ENCODE results near the gene AHI1. TPM values are rescaled to one million over a fixed set of nuclear protein-coding genes. Genes with fewer than 3 reads are reported as not detected.

The AHI1 gene
- total RNA-seq, 4 donors from 2014 or later = 9.2 to 16.5 (median 11.7) TPM

DNA sequence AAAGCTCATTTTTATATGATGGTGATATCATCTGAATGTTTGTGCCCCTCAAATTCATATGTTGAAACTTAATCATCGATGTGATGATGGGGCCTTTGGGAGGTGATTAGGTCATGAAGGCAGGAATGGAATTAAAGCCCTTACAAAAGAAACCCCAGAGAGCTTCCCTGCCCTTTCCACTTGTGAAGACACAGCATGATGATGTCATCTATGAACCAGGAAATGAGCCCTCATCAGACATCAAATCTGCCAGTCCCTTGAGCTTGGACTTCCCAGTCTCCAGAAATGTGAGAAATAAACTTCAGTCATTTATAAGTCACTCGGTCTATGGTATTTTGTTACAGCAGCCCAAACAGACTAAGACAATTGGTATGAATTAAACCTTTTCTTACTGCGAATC is 163.4 kb downstream of the AHI1 start:
- no peak for DNase-seq (ENCODE audit: low spot score in 2 of 2)
- 89 to 90% methylated on average over 3 of the region's 3 CpGs for WGBS, 2 donors
- intact Hi-C loops (cut with DNase I; ENCODE audit: low total_unique reads) = no loop called here
- TF ChIP-seq CTCF (IDR thresholded peaks at IDR 0.05) = no peak
- TF ChIP-seq POLR2A (IDR thresholded peaks at IDR 0.05) = no peak
- no peak overlapping the region for H3K4me3 ChIP-seq (ENCODE audit: low read depth, poor library complexity, severe bottlenecking)

- DNase-seq (ENCODE audit: low spot score in 2 of 2) = no peak
- WGBS, 2 donors = 89 to 91% methylated on average over 2 of the region's 2 CpGs
- no peak overlapping the region for H3K4me3 ChIP-seq (ENCODE audit: low read depth, poor library complexity, severe bottlenecking)
- TF ChIP-seq CTCF (IDR thresholded peaks at IDR 0.05) = no peak
- no peak for TF ChIP-seq POLR2A (IDR thresholded peaks at IDR 0.05)
- intact Hi-C loops (cut with DNase I; ENCODE audit: low total_unique reads) = no loop called here
Observed at GRCh38 chr6:135331002-135331401, 166.5 kb downstream of the AHI1 start.

DNA sequence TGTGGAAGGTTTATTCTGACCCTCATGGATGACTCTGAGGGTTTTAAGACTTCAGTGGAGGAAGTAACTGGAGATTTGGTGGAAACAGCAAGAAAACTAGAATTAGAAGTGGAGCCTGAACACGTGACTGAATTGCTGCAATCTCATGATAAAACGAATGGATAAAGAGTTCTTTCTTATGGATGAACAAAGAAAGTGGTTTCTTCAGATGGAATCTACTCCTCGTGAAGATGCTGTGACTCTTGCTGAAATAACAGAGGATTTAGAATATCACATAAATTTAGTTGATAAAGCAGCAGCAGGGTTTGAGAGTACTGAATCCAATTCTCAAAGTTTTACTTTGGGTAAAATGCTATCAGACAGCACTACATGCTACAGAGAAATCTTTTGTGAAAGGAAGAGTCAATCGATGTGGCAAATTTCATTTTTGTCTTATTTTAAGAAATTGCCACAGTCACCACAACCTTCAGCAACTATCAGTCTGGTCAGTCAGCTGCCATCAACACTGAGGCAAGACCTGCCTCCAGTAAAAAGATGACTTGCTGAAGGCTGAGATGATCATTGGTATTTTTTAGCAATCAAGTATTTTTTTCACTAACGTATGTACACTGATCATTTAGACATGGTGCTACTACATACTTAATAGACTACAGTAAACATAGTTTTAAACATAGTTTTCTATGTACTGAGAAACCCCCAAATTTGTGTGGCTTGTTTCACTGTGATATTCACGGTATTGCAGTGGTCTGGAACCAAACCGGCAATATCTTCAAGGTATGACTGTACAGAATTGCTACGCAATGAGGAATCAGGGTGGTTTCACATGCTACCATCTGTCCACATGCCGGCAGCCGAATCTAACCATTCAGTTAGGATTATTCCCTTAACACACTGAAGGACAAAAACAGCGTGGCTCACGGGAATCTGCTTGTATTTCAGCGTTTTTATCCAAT is 167.4 kb downstream of the AHI1 start:
- DNase-seq (ENCODE audit: low spot score in 2 of 2) = no peak
- 88 to 91% methylated on average over 13 of the region's 13 CpGs for WGBS, 2 donors
- intact Hi-C loops (cut with DNase I; ENCODE audit: low total_unique reads) = no loop called here
- no peak overlapping the region for H3K4me3 ChIP-seq (ENCODE audit: low read depth, poor library complexity, severe bottlenecking)
- no peak for TF ChIP-seq CTCF (IDR thresholded peaks at IDR 0.05)
- no peak for TF ChIP-seq POLR2A (IDR thresholded peaks at IDR 0.05)

GRCh38 chr6:135328136-135328535 is 169.4 kb downstream of the AHI1 start:
- TF ChIP-seq POLR2A (IDR thresholded peaks at IDR 0.05) = no peak
- TF ChIP-seq CTCF (IDR thresholded peaks at IDR 0.05) = no peak
- H3K4me3 ChIP-seq (ENCODE audit: low read depth, poor library complexity, severe bottlenecking) = no peak overlapping the region
- intact Hi-C loops (cut with DNase I; ENCODE audit: low total_unique reads) = no loop called here
- WGBS, 2 donors = 93 to 97% methylated on average over 1 of the region's 1 CpG
- no peak for DNase-seq (ENCODE audit: low spot score in 2 of 2)

- no peak for DNase-seq (ENCODE audit: low spot score in 2 of 2)
- intact Hi-C loops (cut with DNase I; ENCODE audit: low total_unique reads) = no loop called here
- H3K4me3 ChIP-seq (ENCODE audit: low read depth, poor library complexity, severe bottlenecking) = no peak overlapping the region
- WGBS, 2 donors = 76 to 83% methylated on average over 4 of the region's 4 CpGs
- no peak for TF ChIP-seq POLR2A (IDR thresholded peaks at IDR 0.05)
Observed at GRCh38 chr6:135325624-135326424, 171.7 kb downstream of the AHI1 start.

- no peak for DNase-seq (ENCODE audit: low spot score in 2 of 2)
- H3K4me3 ChIP-seq (ENCODE audit: low read depth, poor library complexity, severe bottlenecking) = no peak overlapping the region
- intact Hi-C loops (cut with DNase I; ENCODE audit: low total_unique reads) = no loop called here
- no peak for TF ChIP-seq POLR2A (IDR thresholded peaks at IDR 0.05)
- no peak for TF ChIP-seq CTCF (IDR thresholded peaks at IDR 0.05)
- 92 to 95% methylated on average over 4 of the region's 4 CpGs for WGBS, 2 donors
Observed at GRCh38 chr6:135324531-135324930, 173.0 kb downstream of the AHI1 start.
